ENCODE results near the gene DNAAF6.

The DNAAF6 gene

DNA sequence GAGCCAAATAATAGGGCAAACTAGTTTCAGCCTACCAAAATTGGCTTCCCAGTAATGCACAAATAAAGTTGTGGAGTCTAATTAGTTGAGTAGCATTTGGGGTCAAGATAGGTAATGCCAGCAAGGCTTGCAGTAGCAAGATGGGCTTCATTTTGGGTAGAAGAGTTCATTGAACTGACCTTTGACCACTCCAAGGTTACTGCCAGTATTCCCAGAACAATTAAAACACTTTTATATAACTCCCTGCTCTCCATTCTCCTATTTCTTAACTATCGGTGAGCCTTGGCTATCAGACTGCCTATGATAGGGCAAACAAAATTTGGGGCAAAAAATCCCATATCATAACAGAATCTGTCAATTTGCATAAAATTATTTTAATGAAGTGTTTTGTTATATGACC lies 7.1 kb downstream of the DNAAF6 start:
- H3K4me1 ChIP-seq (ENCODE audit: low read length): no peaks in the 10 kb centered on the region
- no peaks in the 10 kb centered on the region for H3F3A ChIP-seq (ENCODE audit: insufficient read depth, low read length)
- H3K36me3 ChIP-seq (replicated peaks; ENCODE audit: insufficient read depth, low read length): no peaks in the 10 kb centered on the region
- TF ChIP-seq EZH2 (optimal IDR thresholded peaks at IDR 0.05; ENCODE audit: low read depth, low read length) (no peak), EZH2phosphoT487 (IDR thresholded peaks at IDR 0.05; ENCODE audit: low read length) (no peak)
- TF ChIP-seq, protein P1, sequence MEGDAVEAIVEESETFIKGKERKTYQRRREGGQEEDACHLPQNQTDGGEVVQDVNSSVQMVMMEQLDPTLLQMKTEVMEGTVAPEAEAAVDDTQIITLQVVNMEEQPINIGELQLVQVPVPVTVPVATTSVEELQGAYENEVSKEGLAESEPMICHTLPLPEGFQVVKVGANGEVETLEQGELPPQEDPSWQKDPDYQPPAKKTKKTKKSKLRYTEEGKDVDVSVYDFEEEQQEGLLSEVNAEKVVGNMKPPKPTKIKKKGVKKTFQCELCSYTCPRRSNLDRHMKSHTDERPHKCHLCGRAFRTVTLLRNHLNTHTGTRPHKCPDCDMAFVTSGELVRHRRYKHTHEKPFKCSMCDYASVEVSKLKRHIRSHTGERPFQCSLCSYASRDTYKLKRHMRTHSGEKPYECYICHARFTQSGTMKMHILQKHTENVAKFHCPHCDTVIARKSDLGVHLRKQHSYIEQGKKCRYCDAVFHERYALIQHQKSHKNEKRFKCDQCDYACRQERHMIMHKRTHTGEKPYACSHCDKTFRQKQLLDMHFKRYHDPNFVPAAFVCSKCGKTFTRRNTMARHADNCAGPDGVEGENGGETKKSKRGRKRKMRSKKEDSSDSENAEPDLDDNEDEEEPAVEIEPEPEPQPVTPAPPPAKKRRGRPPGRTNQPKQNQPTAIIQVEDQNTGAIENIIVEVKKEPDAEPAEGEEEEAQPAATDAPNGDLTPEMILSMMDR (IDR thresholded peaks at IDR 0.05; ENCODE audit: low read length): no peak
- H3K27me3 ChIP-seq (replicated peaks; ENCODE audit: insufficient read depth, low read length): no peaks in the 10 kb centered on the region
- H4K20me1 ChIP-seq (ENCODE audit: insufficient read depth, low read length): no peaks in the 10 kb centered on the region
- no peak overlapping the region for H3K4me3 ChIP-seq (ENCODE audit: low read length)
- H3K27ac ChIP-seq (ENCODE audit: low read length): no peak overlapping the region
- no peak overlapping the region for H3K9ac ChIP-seq (ENCODE audit: low read length)
- no peak for DNase-seq
- no peaks in the 10 kb centered on the region for H3K79me2 ChIP-seq (ENCODE audit: low read length)
- H3K9me2 ChIP-seq (replicated peaks; ENCODE audit: insufficient read depth, low read length): no peaks in the 10 kb centered on the region
- no peak overlapping the region for H3K4me2 ChIP-seq (ENCODE audit: low read depth, low read length)
- no peak overlapping the region for H2AFZ ChIP-seq (ENCODE audit: low read length)
- no peaks in the 10 kb centered on the region for H3K9me3 ChIP-seq (replicated peaks; ENCODE audit: insufficient read depth, low read length)

DNA sequence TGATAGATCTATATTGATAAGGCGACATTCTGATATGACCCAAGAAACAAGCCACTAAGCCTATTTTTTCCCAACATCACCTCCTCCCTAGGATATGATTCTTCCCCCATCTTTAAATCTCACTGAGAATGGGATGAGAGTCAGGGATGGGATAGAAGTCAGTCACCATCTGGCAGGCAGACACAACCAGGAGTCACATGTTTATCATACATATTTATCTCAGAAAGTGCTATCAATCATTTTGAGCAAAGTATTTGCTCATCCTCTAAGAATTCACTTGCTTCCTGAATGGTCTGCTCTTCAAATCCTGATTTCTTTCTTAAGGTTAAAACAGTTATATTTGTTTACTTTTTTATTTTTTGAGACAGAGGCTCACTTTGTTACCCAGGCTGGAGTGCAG lies 20.3 kb downstream of the DNAAF6 start:
- no peaks in the 10 kb centered on the region for H3K36me3 ChIP-seq (replicated peaks; ENCODE audit: insufficient read depth, low read length)
- no peak for DNase-seq
- H3K9me2 ChIP-seq (replicated peaks; ENCODE audit: insufficient read depth, low read length): no peaks in the 10 kb centered on the region

DNA sequence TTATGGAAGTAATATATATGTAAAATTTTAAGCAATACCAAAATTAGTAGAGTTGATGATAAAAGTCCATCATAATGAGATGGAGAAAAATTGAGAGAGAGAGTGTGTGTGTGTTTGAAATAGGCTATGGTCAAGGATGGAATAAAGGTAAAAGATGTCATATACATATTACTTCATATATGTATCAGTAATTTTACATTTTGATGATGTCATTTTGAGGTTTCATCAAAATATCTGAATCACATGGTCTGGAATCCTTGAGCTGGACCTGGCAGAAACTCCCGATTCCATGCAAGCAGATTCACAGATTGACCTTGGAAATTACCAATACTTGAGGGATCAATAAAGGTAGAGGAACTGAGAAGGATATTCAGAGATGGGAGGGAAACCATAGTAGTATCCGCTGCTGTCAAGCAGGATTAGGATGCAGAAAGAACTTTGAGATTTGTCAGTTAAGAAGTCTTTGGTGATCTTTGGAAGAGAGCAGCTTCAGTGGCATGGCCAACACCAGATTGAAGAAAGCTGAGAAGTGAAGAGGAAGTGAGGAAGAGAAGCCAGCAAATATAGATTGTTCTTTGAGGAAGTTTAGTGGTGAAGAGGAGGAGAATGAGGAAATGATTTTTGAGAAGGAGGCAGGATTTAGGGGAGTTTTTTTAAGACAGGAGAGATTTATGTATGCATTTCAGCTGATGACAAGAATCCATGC lies 21.5 kb downstream of the DNAAF6 start:
- H3K9me2 ChIP-seq (replicated peaks; ENCODE audit: insufficient read depth, low read length): no peaks in the 10 kb centered on the region
- no peaks in the 10 kb centered on the region for H3F3A ChIP-seq (ENCODE audit: insufficient read depth, low read length)
- no peaks in the 10 kb centered on the region for H4K20me1 ChIP-seq (ENCODE audit: insufficient read depth, low read length)
- H3K79me2 ChIP-seq (ENCODE audit: low read length): no peaks in the 10 kb centered on the region
- H2AFZ ChIP-seq (ENCODE audit: low read length): no peak overlapping the region
- no peaks in the 10 kb centered on the region for H3K27me3 ChIP-seq (replicated peaks; ENCODE audit: insufficient read depth, low read length)
- no peaks in the 10 kb centered on the region for H3K4me1 ChIP-seq (ENCODE audit: low read length)
- no peaks in the 10 kb centered on the region for H3K36me3 ChIP-seq (replicated peaks; ENCODE audit: insufficient read depth, low read length)
- no peak overlapping the region for H3K27ac ChIP-seq (ENCODE audit: low read length)
- H3K4me3 ChIP-seq (ENCODE audit: low read length): no peak overlapping the region
- DNase-seq: no peak
- TF ChIP-seq EZH2phosphoT487 (IDR thresholded peaks at IDR 0.05; ENCODE audit: low read length) (no peak), EZH2 (optimal IDR thresholded peaks at IDR 0.05; ENCODE audit: low read depth, low read length) (no peak)
- TF ChIP-seq, protein P1 (IDR thresholded peaks at IDR 0.05; ENCODE audit: low read length): no peak
- no peak overlapping the region for H3K9ac ChIP-seq (ENCODE audit: low read length)
- H3K4me2 ChIP-seq (ENCODE audit: low read depth, low read length): no peak overlapping the region
- no peaks in the 10 kb centered on the region for H3K9me3 ChIP-seq (replicated peaks; ENCODE audit: insufficient read depth, low read length)

More for the DNA sequence above, 20.3 kb downstream of the DNAAF6 start:
- H3K9ac ChIP-seq (ENCODE audit: low read length): no peak overlapping the region
- TF ChIP-seq, protein P1 (IDR thresholded peaks at IDR 0.05; ENCODE audit: low read length): no peak
- TF ChIP-seq EZH2 (optimal IDR thresholded peaks at IDR 0.05; ENCODE audit: low read depth, low read length) (no peak), EZH2phosphoT487 (IDR thresholded peaks at IDR 0.05; ENCODE audit: low read length) (no peak)
- no peaks in the 10 kb centered on the region for H3F3A ChIP-seq (ENCODE audit: insufficient read depth, low read length)
- H4K20me1 ChIP-seq (ENCODE audit: insufficient read depth, low read length): no peaks in the 10 kb centered on the region
- no peaks in the 10 kb centered on the region for H3K4me1 ChIP-seq (ENCODE audit: low read length)
- no peaks in the 10 kb centered on the region for H3K9me3 ChIP-seq (replicated peaks; ENCODE audit: insufficient read depth, low read length)
- no peak overlapping the region for H2AFZ ChIP-seq (ENCODE audit: low read length)
- H3K27me3 ChIP-seq (replicated peaks; ENCODE audit: insufficient read depth, low read length): no peaks in the 10 kb centered on the region
- H3K27ac ChIP-seq (ENCODE audit: low read length): no peak overlapping the region
- H3K4me3 ChIP-seq (ENCODE audit: low read length): no peak overlapping the region
- no peak overlapping the region for H3K4me2 ChIP-seq (ENCODE audit: low read depth, low read length)
- no peaks in the 10 kb centered on the region for H3K79me2 ChIP-seq (ENCODE audit: low read length)
